A549 (cell line): ENCODE measurements around the gene ZNF638. TPM values are rescaled to one million over a fixed set of nuclear protein-coding genes. Genes with fewer than 3 reads are reported as not detected.

Experiments
- ATAC-seq, 2 experiments: fragments of 200-7000 bp in 1 of 2; fragments of >200 bp in 1 of 2; cut with Nextera tagmentation in 1 of 2; cut with Tn5 transposase in 1 of 2; 3 replicates each; pipeline versions ENCODE4 v1.8.0 to v1.9.1; 2018 to 2020; ENCODE audit warnings: mild to moderate bottlenecking in 1 of 2, moderate library complexity in 1 of 2
- CTCF ChIA-PET: fragments of 300-600 bp; sonication (Branson Sonifier 250); formaldehyde crosslinking; extraction: SDS; loops from one replicate; lab custom pipeline; 2021; ENCODE audit warnings: antibody characterized with exemption, inconsistent platforms; lab: Yijun Ruan, JAX
- POLR2A ChIA-PET: fragments of 350-600 bp; formaldehyde crosslinking; extraction: SDS; loops from one replicate; lab custom pipeline; 2021; ENCODE audit warnings: antibody characterized with exemption, inconsistent platforms; lab: Yijun Ruan, JAX
- DNase-seq, 2 experiments: peaks; one replicate each; pipeline versions ENCODE4 v3.0.0 to v3.0.0-alpha.2; 2011 to 2016; ENCODE audit warnings: low read depth in 1 of 2, low spot score in 1 of 2
- FAIRE-seq: peaks from 2 replicates; lab custom pipeline; 2011; peaks lifted over from hg19 to GRCh38; lab: Jason Lieb, UNC
- H3K27ac ChIP-seq, 2 experiments: fragments of >200 bp; sonication (Bioruptor Twin); formaldehyde crosslinking; 3 replicates each; pipeline ENCODE4 v1.5.1; 2016 to 2017
- H3K4me1 ChIP-seq: fragments of >200 bp; sonication (Bioruptor Twin); formaldehyde crosslinking; 3 replicates; pipeline ENCODE4 v1.6.1; 2016
- H3K4me2 ChIP-seq: fragments of >200 bp; sonication (Bioruptor Twin); formaldehyde crosslinking; 3 replicates; pipeline ENCODE4 v1.6.1; 2016
- H3K4me3 ChIP-seq: fragments of >200 bp; sonication (Bioruptor Twin); formaldehyde crosslinking; 3 replicates; pipeline ENCODE4 v1.5.1; 2016
- H3K9me3 ChIP-seq: fragments of >200 bp; sonication (Bioruptor Twin); formaldehyde crosslinking; 3 replicates; pipeline ENCODE4 v1.6.1; 2016
- BHLHE40 ChIP-seq: IDR thresholded peaks from 2 replicates; pipeline ENCODE4 v1.6.1; 2012; ENCODE audit warnings: low read depth, low read length, inconsistent platforms
- CBX2 ChIP-seq: fragments of 200-600 bp; sonication (generic); IDR thresholded peaks from 2 replicates; pipeline ENCODE4 v1.6.1; 2016; ENCODE audit warnings: low read depth, mild to moderate bottlenecking, borderline replicate concordance
- RAD21 ChIP-seq, 2 experiments: fragments of >200 bp in 1 of 2; sonication (Bioruptor Twin) in 1 of 2; formaldehyde crosslinking in 1 of 2; IDR thresholded peaks in 1 of 2; conservative IDR thresholded peaks in 1 of 2; 2 replicates in 1 of 2; 3 replicates in 1 of 2; pipeline ENCODE4 v1.6.1; 2012 to 2018; ENCODE audit warnings: inconsistent platforms in 1 of 2
- RFX5 ChIP-seq: fragments of 450-650 bp; IDR thresholded peaks from 2 replicates; pipeline ENCODE4 v1.7.1; 2014; ENCODE audit warnings: antibody characterized with exemption, mild to moderate bottlenecking, moderate library complexity
- RNF2 ChIP-seq: fragments of 200-600 bp; sonication (generic); IDR thresholded peaks from 2 replicates; pipeline ENCODE4 v1.6.1; 2016; ENCODE audit warnings: low read depth, mild to moderate bottlenecking, antibody characterized with exemption, moderate library complexity, borderline replicate concordance
- SMC3 ChIP-seq: fragments of >200 bp; sonication (Bioruptor Twin); formaldehyde crosslinking; IDR thresholded peaks from 3 replicates; pipeline ENCODE4 v1.6.1; 2018; ENCODE audit warnings: inconsistent platforms
- TFCP2L1 ChIP-seq: fragments of 250-450 bp; sonication (Bioruptor Pico); IDR thresholded peaks from 2 replicates; pipeline ENCODE4 v1.5.0; 2021; ENCODE audit warnings: mild to moderate bottlenecking
- ZC3H11A ChIP-seq: fragments of 450-650 bp; IDR thresholded peaks from 2 replicates; pipeline ENCODE4 v1.6.1; 2014; ENCODE audit warnings: antibody characterized with exemption, mild to moderate bottlenecking
- WGBS: methylation state at CpG from one replicate; pipeline ENCODE4 v1.1.6; 2017; ENCODE audit errors: missing lambda C conversion rate; 5-methylcytosine and 5-hydroxymethylcytosine counted together
- polyA plus RNA-seq, 4 experiments: library from polyadenylated mRNA; depleted of rRNA in 3 of 4; stranded (reverse); fragments of >200 nt; fragmentation: RNase III in 1 of 4; extraction: RNeasy Plus Mini Kit Qiagen cat#74134 plus additional on column Dnase treatment in 1 of 4; gene quantifications; 2 replicates in 3 of 4; 3 replicates in 1 of 4; pipeline ENCODE4 v1.2.3, GENCODE V29; 2011 to 2017
- TF ChIP-seq, protein P1 (sequence below): fragments of 250-450 bp; sonication (Bioruptor Pico); IDR thresholded peaks from 2 replicates; pipeline ENCODE4 v1.5.0; 2020; ENCODE audit warnings: low read depth, mild to moderate bottlenecking, moderate library complexity
- TF ChIP-seq, protein P2 (sequence below): IDR thresholded peaks from 2 replicates; pipeline ENCODE4 v1.6.1; 2012
- TF ChIP-seq, protein P3 (sequence below): fragments of 150-350 bp; IDR thresholded peaks from 2 replicates; pipeline ENCODE4 v1.6.1; 2014; ENCODE audit warnings: low read depth, mild to moderate bottlenecking, low read length
- TF ChIP-seq, protein P4 (sequence below): fragments of >200 bp; sonication (Bioruptor Twin); formaldehyde crosslinking; IDR thresholded peaks from 3 replicates; pipeline ENCODE4 v1.5.1; 2016
- TF ChIP-seq, protein P5 (sequence below): IDR thresholded peaks from 2 replicates; pipeline ENCODE4 v1.6.1; 2012
- TF ChIP-seq, protein P6 (sequence below): IDR thresholded peaks from 2 replicates; pipeline ENCODE4 v1.6.1; 2012; ENCODE audit warnings: low read depth, borderline replicate concordance

Gene ZNF638
- polyA plus RNA-seq, 2 of the 4 experiments (the other 2 are of a cell fraction), result 74.2 to 160 TPM

DNA sequence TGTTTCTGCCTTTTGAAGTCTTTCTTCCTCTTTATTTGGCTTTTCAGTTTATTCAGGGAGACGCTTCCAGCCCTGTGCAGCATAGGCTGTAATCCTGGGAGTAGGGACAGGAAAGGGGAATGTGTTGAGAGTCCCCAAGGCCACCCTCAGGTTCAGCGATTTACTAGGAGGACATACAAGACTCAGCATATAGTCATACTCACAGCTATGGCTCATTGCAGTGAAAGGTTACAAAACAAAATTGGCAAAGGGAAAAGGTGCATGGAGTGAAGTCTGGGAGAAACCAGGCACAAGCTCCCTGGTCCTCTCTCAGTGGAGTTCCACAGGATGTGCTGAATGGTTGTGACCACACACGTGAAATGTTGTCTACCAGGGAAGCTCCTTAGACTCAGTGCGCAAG is 49.6 kb upstream of the ZNF638 start:
- TF ChIP-seq, protein P1, sequence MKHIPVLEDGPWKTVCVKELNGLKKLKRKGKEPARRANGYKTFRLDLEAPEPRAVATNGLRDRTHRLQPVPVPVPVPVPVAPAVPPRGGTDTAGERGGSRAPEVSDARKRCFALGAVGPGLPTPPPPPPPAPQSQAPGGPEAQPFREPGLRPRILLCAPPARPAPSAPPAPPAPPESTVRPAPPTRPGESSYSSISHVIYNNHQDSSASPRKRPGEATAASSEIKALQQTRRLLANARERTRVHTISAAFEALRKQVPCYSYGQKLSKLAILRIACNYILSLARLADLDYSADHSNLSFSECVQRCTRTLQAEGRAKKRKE (CRISPR knock-in tag), result no peak
- TF ChIP-seq TFCP2L1 (CRISPR knock-in tag) (no peak), CBX2 (no peak), ZC3H11A (no peak), BHLHE40 (no peak), RFX5 (no peak), SMC3 (no peak), RNF2 (no peak)
- TF ChIP-seq, protein P2, sequence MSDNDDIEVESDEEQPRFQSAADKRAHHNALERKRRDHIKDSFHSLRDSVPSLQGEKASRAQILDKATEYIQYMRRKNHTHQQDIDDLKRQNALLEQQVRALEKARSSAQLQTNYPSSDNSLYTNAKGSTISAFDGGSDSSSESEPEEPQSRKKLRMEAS, result no peak
- TF ChIP-seq, protein P3, sequence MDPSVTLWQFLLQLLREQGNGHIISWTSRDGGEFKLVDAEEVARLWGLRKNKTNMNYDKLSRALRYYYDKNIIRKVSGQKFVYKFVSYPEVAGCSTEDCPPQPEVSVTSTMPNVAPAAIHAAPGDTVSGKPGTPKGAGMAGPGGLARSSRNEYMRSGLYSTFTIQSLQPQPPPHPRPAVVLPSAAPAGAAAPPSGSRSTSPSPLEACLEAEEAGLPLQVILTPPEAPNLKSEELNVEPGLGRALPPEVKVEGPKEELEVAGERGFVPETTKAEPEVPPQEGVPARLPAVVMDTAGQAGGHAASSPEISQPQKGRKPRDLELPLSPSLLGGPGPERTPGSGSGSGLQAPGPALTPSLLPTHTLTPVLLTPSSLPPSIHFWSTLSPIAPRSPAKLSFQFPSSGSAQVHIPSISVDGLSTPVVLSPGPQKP, result no peak
- TF ChIP-seq, protein P4, sequence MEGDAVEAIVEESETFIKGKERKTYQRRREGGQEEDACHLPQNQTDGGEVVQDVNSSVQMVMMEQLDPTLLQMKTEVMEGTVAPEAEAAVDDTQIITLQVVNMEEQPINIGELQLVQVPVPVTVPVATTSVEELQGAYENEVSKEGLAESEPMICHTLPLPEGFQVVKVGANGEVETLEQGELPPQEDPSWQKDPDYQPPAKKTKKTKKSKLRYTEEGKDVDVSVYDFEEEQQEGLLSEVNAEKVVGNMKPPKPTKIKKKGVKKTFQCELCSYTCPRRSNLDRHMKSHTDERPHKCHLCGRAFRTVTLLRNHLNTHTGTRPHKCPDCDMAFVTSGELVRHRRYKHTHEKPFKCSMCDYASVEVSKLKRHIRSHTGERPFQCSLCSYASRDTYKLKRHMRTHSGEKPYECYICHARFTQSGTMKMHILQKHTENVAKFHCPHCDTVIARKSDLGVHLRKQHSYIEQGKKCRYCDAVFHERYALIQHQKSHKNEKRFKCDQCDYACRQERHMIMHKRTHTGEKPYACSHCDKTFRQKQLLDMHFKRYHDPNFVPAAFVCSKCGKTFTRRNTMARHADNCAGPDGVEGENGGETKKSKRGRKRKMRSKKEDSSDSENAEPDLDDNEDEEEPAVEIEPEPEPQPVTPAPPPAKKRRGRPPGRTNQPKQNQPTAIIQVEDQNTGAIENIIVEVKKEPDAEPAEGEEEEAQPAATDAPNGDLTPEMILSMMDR, result no peak
- TF ChIP-seq, protein P5, sequence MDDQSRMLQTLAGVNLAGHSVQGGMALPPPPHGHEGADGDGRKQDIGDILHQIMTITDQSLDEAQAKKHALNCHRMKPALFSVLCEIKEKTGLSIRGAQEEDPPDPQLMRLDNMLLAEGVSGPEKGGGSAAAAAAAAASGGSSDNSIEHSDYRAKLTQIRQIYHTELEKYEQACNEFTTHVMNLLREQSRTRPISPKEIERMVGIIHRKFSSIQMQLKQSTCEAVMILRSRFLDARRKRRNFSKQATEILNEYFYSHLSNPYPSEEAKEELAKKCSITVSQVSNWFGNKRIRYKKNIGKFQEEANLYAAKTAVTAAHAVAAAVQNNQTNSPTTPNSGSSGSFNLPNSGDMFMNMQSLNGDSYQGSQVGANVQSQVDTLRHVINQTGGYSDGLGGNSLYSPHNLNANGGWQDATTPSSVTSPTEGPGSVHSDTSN, result no peak
- H3K4me3 ChIP-seq, result no peak overlapping the region
- no peaks in the 10 kb centered on the region for H3K9me3 ChIP-seq
- 80% methylated on average over 4 of the region's 4 CpGs for WGBS
- POLR2A ChIA-PET, result no interaction called here
- FAIRE-seq (peak; percentile 13), ATAC-seq (no peak), DNase-seq (no peak)
- H3K4me2 ChIP-seq, result no peak overlapping the region
- no peak overlapping the region for H3K27ac ChIP-seq
- H3K4me1 ChIP-seq, result peaks cover 5% of the 10 kb centered on the region; the same call in 1 of the 3 replicates
- CTCF ChIA-PET, result interaction anchor here (1.1 to 10.3 kb wide), 11 partner anchors 8 to 126 kb away, joined by 3 to 71 read pairs (median 4); partner anchors contain the start of gene PAIP2B

DNA sequence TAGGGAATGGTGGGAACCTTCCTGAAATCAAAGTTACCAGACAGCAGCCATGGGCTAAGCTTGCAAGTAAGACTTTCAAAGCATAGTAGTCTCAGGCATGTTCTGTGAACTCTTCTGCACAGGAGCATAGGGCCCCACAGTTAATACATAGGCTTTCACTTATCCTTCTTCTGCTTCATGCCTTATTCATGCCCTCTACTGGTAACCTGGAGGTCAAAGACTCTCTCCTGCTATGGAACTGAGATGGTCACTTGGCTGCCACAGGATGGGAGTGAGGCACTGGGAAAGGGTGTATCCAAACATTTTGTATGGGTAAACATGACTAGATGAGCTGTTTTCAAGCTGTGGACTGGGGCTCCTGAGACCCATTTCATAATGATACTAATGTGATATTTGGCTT is 49.1 kb upstream of the ZNF638 start:
- CTCF ChIA-PET, result interaction anchor here (0.6 to 10.3 kb wide), 12 partner anchors 9 to 153 kb away, joined by 3 to 71 read pairs (median 4); partner anchors contain the start of gene PAIP2B
- TF ChIP-seq, protein P4, result peak; percentile 36; the same call in 2 of the 3 replicates
- peak; percentile 36; the same call in 1 of the 3 replicates for TF ChIP-seq SMC3
- TF ChIP-seq, protein P6, sequence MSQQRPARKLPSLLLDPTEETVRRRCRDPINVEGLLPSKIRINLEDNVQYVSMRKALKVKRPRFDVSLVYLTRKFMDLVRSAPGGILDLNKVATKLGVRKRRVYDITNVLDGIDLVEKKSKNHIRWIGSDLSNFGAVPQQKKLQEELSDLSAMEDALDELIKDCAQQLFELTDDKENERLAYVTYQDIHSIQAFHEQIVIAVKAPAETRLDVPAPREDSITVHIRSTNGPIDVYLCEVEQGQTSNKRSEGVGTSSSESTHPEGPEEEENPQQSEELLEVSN, result no peak
- TF ChIP-seq RAD21 (conservative IDR thresholded peaks at IDR 0.05 in 1 of 2, IDR thresholded peaks at IDR 0.05 in 1 of 2), result peak; percentile 37 to 54; a peak in 3 of 5 replicates
- DNase-seq (peak in 1 of 2 experiments; percentile 41), FAIRE-seq (no peak), ATAC-seq (peak; percentile 79 to 89)
- POLR2A ChIA-PET, result no interaction called here
- Histone ChIP-seq H3K4me3 (no peak overlapping the region), H3K4me2 (no peak overlapping the region), H3K9me3 (no peaks in the 10 kb centered on the region), H3K27ac (no peak overlapping the region), H3K4me1 (peaks cover 5% of the 10 kb centered on the region; the same call in 1 of the 3 replicates)
